ENCODE measurements around the gene TMEM106C. TPM values are rescaled to one million over a fixed set of nuclear protein-coding genes. Genes with fewer than 3 reads are reported as not detected.

The TMEM106C gene
- polyA plus RNA-seq, 1 donor (not counting 4 experiments of a cell fraction or from before 2014, with no cell fraction given) = 134 TPM

GRCh38 chr12:47982311-47982710, 18.9 kb downstream of the TMEM106C start:
- DNase-seq (ENCODE audit: low read depth, low spot score) (no peak), FAIRE-seq (no peak)
- H3K36me3 ChIP-seq (ENCODE audit: control insufficient read depth in 2 of 2, extremely low read depth in 1 of 2, insufficient read depth in 2 of 2, low read length in 2 of 2) = no peaks in the 10 kb centered on the region
- H3K27ac ChIP-seq (ENCODE audit: control insufficient read depth, insufficient read depth, low read length) = no peak overlapping the region
- peaks cover 36% of the 10 kb centered on the region for H3K27me3 ChIP-seq (ENCODE audit: control insufficient read depth, extremely low read depth, insufficient read depth, low read length)
- no peaks in the 10 kb centered on the region for H3K9me1 ChIP-seq (ENCODE audit: control insufficient read depth, extremely low read depth, insufficient read depth, low read length)
- H3K9me3 ChIP-seq (ENCODE audit: control insufficient read depth, low read depth, low read length) = no peaks in the 10 kb centered on the region
- peaks cover 3% of the 10 kb centered on the region for H4K20me1 ChIP-seq (ENCODE audit: control insufficient read depth, extremely low read depth, insufficient read depth, low read length)
- dilution Hi-C loops (cut with MboI; ENCODE audit: extremely low pct_ligation_motif_present, low sequenced_read_pairs) = no loop called here
- no peak overlapping the region for H3K9ac ChIP-seq (ENCODE audit: control insufficient read depth, extremely low read depth, insufficient read depth, low read length)
- peaks cover 2% of the 10 kb centered on the region for H3K4me1 ChIP-seq (ENCODE audit: control insufficient read depth, extremely low read depth, insufficient read depth, low read length)
- no peak overlapping the region for H3K4me3 ChIP-seq (ENCODE audit: control insufficient read depth in 2 of 3, extremely low read depth in 1 of 3, insufficient read depth in 2 of 3, low read depth in 1 of 3, low read length in 3 of 3)
- TF ChIP-seq CTCF (optimal IDR thresholded peaks at IDR 0.05 in 1 of 3, IDR thresholded peaks at IDR 0.05 in 1 of 3, conservative IDR thresholded peaks at IDR 0.05 in 1 of 3; ENCODE audit: extremely low read depth in 1 of 3, insufficient read depth in 2 of 3, low read length in 3 of 3) (no peak), EZH2 (IDR thresholded peaks at IDR 0.05; ENCODE audit: low read length) (no peak)
- no peaks in the 10 kb centered on the region for H3K79me2 ChIP-seq (ENCODE audit: control insufficient read depth, insufficient read depth, low read length)
- no peak overlapping the region for H2AFZ ChIP-seq (ENCODE audit: control insufficient read depth, low read length)
- no peak overlapping the region for H3K4me2 ChIP-seq (ENCODE audit: control insufficient read depth, extremely low read depth, insufficient read depth, low read depth, low read length)

GRCh38 chr12:47982770-47983169, 19.4 kb downstream of the TMEM106C start:
- Histone ChIP-seq H2AFZ (ENCODE audit: control insufficient read depth, low read length) (no peak overlapping the region), H3K4me1 (ENCODE audit: control insufficient read depth, extremely low read depth, insufficient read depth, low read length) (no peaks in the 10 kb centered on the region), H3K9me3 (ENCODE audit: control insufficient read depth, low read depth, low read length) (no peaks in the 10 kb centered on the region), H3K79me2 (ENCODE audit: control insufficient read depth, insufficient read depth, low read length) (no peaks in the 10 kb centered on the region), H3K4me3 (ENCODE audit: control insufficient read depth in 2 of 3, extremely low read depth in 1 of 3, insufficient read depth in 2 of 3, low read depth in 1 of 3, low read length in 3 of 3) (no peak overlapping the region), H3K9ac (ENCODE audit: control insufficient read depth, extremely low read depth, insufficient read depth, low read length) (no peak overlapping the region), H3K27ac (ENCODE audit: control insufficient read depth, insufficient read depth, low read length) (no peak overlapping the region), H3K36me3 (ENCODE audit: control insufficient read depth in 2 of 2, extremely low read depth in 1 of 2, insufficient read depth in 2 of 2, low read length in 2 of 2) (no peaks in the 10 kb centered on the region), H3K27me3 (ENCODE audit: control insufficient read depth, extremely low read depth, insufficient read depth, low read length) (peaks cover 36% of the 10 kb centered on the region), H3K4me2 (ENCODE audit: control insufficient read depth, extremely low read depth, insufficient read depth, low read depth, low read length) (no peak overlapping the region), H4K20me1 (ENCODE audit: control insufficient read depth, extremely low read depth, insufficient read depth, low read length) (peaks cover 3% of the 10 kb centered on the region), H3K9me1 (ENCODE audit: control insufficient read depth, extremely low read depth, insufficient read depth, low read length) (no peaks in the 10 kb centered on the region)
- TF ChIP-seq EZH2 (IDR thresholded peaks at IDR 0.05; ENCODE audit: low read length) (no peak), CTCF (optimal IDR thresholded peaks at IDR 0.05 in 1 of 3, IDR thresholded peaks at IDR 0.05 in 1 of 3, conservative IDR thresholded peaks at IDR 0.05 in 1 of 3; ENCODE audit: extremely low read depth in 1 of 3, insufficient read depth in 2 of 3, low read length in 3 of 3) (no peak)
- DNase-seq (ENCODE audit: low read depth, low spot score) (no peak), FAIRE-seq (no peak)
- dilution Hi-C loops (cut with MboI; ENCODE audit: extremely low pct_ligation_motif_present, low sequenced_read_pairs) = no loop called here

All from keratinocyte (primary cell).